GM19193 (cell line): Measurements from ENCODE around the gene MYH16.

Experiments used
- POLR2A ChIP-seq: IDR thresholded peaks from 4 replicates; pipeline ENCODE4 v1.6.1; 2011; ENCODE audit not compliant: insufficient read depth, insufficient read length; ENCODE audit errors: extremely low read depth

MYH16 gene

GRCh38 chr7:99290980-99291607 lies 18.5 kb downstream of the MYH16 start:
- TF ChIP-seq POLR2A, result no peak

DNA sequence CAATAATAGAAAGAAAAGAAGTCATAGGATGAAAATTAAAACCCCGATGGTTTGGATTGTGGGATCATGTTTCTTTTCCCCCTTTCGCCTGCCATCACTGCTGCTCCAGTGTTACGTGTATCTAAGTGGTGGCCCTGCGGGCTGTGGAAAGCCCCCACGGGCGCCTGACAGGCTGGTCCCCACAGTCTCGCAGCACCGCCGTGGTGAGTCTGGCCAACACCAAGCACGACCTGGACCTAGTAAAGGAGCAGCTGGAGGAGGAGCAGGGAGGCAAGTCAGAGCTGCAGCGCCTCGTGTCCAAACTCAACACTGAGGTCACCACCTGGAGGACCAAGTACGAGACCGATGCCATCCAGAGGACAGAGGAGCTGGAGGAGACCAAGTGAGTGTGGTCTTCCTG lies 19.5 kb downstream of the MYH16 start:
- TF ChIP-seq POLR2A, result no peak

DNA sequence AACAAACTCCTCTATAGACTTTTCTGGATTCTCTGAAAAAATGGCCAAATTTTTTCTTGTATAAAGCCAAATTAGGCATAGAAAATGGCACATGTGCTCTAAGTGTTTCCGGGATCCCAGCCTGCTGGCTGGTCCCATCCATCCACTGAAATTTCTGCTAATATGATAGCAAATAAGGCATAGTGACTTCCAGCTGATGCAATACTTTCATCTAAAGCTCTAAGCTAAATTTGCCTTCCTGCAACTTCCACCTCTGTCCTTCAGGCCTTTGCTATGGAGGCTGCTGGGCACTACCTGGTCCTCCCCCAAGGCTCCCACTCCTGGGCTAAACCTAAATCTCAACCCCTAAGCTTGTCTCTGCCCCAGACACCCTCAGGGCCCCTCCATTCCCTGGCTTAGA lies 20.5 kb downstream of the MYH16 start:
- no peak for TF ChIP-seq POLR2A

DNA sequence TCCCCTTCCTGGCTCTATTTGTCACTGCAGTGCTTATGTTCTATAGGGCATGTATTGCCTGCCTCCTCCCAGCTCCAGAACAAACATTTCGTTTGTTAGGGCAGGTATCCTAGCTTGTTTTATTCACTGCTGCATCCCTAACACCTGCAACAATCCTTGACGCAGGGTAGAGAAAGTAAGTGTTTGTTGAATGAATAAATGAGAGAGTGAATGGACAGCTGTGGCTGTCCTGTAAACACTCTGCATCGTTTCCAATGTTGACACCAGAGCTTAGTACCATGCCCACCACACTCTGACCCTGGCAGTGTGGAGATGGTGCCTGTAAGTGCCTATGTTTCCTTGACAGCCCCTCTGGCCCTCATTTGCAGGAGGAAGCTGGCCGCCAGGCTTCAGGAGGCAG lies 21.0 kb downstream of the MYH16 start:
- no peak for TF ChIP-seq POLR2A

GRCh38 chr7:99296471-99296870 lies 23.8 kb downstream of the MYH16 start:
- TF ChIP-seq POLR2A, result no peak

DNA sequence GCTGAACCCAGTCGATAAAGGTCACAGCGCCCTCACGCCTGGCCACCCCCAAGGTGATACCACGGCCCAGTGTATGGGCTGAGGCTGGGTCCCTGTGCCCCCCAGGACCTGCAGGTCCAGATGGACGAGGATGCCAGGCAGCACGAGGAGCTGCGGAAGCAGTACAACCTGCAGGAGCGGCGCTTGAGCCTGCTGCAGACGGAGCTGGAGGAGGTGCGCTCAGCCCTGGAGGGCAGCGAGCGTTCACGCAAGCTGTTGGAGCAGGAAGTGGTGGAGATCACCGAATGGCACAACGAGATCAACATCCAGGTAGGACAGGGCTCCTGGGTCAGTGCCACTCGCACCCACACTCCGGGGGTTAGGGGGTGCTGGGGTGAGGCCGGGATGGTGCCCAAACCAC lies 28.9 kb downstream of the MYH16 start:
- no peak for TF ChIP-seq POLR2A

DNA sequence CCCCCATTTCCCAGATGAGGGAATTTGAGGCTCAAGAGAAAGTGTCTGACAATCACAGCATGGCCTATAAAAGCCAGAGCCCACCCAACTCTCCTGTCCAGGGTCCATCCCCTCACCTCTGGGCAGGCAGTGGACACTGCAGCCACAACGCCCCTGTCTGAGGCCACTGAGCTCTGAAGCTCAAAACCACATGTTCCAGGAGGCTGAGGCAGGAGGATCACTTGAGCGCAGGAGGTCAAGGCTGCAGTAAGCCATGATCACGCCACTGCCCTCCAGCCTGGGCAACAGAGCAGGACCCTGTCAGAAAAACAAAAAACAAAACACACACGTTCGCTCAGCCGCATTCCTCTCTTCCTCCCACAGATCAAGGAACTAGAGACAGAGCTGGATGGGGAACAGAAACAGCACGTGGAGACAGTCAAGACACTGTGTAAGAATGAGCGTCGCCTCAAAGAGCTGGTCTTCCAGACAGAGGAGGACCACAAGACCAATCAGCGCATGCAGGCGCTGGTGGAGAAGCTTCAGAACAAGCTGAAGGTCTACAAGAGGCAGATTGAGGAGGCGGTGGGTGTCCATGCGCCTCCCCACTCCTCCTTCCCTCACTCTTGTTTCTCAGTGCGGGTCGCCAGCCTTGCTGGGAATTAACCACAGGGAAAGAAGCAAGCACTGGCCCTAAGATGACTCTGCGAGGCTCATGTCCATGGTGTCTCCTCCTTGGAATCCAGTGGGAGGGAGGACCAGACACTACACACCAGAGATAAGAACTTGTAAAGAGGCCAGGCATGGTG lies 33.0 kb downstream of the MYH16 start:
- no peak for TF ChIP-seq POLR2A

DNA sequence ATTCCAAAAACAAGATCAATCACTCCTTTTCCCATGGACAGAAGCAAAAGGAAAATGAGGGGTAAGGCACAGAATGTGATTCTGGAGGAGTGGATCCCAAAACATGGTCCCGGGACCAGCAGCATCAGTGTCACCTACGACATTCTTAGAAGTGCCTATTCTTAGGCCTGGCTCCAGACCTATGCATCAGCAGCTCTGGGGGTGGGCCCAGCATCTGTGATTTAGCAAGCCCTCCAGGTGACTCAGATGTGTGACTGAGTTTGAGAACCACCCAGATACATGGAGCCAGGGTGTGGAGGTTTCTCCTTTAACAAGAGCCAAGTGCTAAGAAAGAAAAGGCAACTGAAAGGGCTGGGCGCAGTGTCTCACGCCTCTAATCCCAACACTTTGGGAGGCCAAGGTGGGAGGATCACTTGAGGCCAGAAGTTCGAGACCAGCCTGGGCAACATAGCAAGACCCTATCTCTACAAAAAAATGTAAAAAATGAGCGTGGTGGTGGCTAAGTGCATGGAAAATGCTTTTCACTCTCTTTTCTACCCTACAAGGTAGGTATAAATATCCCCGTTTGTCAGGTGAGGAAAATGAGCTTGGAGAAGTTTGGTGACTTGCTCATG lies 35.9 kb downstream of the MYH16 start:
- no peak for TF ChIP-seq POLR2A

DNA sequence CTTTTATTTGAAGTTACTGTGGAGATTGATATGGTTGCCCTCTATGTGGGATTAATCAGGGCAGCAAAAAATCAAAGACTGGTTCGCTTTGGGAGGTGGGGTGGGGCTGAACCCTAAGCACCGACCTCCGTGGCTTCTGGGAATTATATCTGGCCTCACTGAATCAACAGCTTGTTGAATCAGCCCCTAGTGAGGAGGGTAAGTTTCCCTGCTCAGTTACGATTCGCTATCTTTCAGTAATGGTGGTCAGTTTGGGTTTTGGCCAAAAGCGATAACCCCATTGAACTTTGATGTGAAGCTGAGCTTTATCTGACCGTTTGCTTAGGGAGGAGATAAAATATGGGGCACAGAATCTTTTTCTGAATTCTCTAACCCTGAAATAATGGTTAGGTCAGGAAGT lies 36.5 kb downstream of the MYH16 start:
- no peak for TF ChIP-seq POLR2A

DNA sequence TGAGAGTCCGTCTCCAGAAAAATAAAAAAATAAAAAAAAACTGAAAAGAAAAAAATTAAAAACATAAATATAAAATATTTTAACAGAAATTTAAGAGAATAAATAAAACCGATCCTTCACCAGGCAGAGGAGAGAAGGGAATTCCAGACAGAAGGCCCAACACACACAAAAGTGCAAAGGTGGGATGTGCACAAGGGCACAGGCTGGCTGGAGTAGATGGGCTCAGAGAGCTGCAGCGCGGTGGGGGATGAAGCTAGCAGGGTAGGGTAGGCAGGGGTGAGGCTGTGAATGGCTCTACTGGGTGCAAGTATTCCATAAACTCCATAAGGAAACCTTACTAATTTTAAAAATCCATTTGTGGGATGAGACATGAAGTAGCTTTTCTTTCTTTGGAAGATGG lies 37.4 kb downstream of the MYH16 start:
- TF ChIP-seq POLR2A, result no peak

- TF ChIP-seq POLR2A, result no peak
Observed at GRCh38 chr7:99311702-99312101, 39.1 kb downstream of the MYH16 start.

DNA sequence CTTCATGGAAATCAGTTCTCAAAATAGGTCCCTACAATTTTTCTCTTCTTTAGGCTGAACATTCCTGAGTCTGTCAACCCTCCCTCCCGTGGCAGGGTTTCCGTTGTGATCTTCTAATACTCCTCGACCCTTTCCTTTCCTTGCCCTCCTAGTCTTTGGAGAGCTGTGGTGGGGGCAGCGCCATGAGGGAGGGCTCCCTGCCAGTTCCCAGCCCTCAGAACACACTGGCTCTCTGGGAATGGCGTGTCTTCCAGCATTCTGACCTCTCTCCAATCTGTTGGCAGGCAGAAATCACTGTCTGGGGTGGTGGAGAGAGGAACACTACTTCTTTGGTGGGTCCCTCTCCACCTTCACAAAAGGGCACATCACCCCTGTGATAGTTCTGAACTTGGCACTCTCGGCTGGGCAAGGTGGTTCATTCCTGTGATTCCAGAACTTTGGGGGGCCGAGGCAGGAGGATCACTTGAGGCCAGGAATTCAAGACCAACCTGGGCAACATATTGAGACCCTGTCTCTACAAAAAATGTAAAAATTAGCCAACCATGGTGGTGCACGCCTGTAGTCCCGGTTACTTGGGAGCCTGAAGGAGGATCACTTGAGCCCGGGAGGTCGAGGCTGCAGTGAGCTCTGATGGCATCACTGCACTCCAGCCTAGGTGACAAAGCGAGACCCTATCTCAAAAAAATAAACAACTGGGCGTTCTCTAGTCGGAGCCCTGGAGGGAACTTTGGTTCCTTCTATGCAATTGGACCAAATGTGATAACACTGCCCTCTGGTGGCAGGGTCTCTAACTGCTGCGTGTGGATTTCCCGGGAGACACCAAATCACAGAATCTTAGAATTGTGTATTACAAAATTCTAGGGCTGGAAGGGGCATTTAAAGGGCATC lies 39.9 kb downstream of the MYH16 start:
- TF ChIP-seq POLR2A, result no peak

- no peak for TF ChIP-seq POLR2A
Observed at GRCh38 chr7:99313204-99313573, 40.5 kb downstream of the MYH16 start.

DNA sequence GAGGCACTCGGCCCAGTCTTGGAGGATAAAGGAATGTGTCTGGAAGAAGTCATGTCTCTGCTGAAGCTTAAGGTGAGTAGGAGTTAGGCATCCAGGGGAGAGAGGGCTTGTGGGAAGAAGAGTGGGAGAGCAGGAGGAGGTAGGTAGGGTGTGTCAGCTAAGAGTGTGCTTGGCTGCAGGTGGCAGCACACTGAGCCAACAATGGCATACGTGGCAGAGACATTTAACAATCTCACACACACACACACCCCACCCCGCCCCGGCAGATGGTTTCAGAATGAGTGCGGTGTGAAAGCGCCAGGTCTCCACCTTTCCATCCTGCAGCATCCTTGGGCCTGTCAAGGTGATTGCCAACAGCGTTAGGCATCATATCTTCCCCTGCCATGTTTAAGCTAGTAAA lies 41.9 kb downstream of the MYH16 start:
- TF ChIP-seq POLR2A, result no peak

- TF ChIP-seq POLR2A, result no peak
Observed at GRCh38 chr7:99320371-99320770, 47.7 kb downstream of the MYH16 start.
